Cardiac septum (tissue), 1 donor: ENCODE results near the gene HDHD5. TPM values are rescaled to one million over a fixed set of nuclear protein-coding genes. Genes with fewer than 3 reads are reported as not detected.

Source experiments
- DNase-seq: peaks from one replicate; pipeline ENCODE4 v3.0.0-alpha.2; 2020; ENCODE audit warnings: low spot score
- intact Hi-C: fragments of 100-400 bp; cut with DNase I; formaldehyde crosslinking; loops from one replicate; pipeline ENCODE4 v1.14.0; 2022
- total RNA-seq: library from RNA; stranded (reverse); fragmentation: NEBNext Ultra II Directional; extraction: Animal tissue kit (Norgen Biotek cat#: 25700); gene quantifications from one replicate; pipeline ENCODE4 v1.2.1, GENCODE V29; 2021
- donor health status: DM: no; HTN: no; CAD: no.

HDHD5 gene
- total RNA-seq, 1 donor from 2014 or later, result 39.6 TPM

DNA sequence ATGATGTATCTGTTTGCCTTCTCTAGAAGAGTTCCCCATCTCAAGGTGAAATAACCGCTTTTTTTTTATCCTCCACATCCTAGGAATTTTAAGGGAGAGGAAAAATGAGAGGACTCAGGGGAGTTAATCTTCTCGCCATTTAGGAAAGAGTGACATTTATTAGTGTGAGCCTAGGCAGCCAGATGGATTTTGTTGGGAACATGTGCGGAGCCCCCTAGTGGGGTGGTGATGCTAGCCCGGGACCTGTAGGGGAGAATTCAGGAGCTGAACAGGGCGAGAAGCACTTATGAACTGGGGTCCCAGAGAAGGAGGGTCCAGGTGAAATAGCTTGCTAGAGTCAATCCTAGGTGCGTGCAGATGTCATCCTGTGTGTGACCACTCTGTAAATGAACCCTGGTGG, 63.5 kb downstream of the HDHD5 start:
- intact Hi-C loops, result no loop called here
- peak; percentile 24 for DNase-seq

DNA sequence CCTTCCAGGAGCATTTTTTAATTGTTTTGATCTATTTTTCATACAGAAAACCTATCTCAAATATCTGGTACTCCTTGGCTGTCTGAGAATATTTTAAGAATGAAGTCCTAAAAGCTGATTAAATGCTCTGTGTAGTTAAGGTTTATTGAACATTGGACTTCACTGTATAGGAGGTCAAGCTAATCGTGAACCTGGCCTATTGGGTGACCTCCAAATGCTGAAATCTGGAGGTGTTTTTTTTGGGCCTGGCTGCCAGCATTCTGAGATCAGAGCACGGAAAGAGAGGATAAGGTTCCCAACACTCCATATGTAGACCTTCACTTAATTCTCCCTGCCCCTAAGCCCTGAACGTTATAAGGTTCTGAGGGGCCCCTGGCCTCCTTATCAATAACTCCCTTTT, 66.0 kb downstream of the HDHD5 start:
- intact Hi-C loops, result no loop called here
- DNase-seq, result no peak

DNA sequence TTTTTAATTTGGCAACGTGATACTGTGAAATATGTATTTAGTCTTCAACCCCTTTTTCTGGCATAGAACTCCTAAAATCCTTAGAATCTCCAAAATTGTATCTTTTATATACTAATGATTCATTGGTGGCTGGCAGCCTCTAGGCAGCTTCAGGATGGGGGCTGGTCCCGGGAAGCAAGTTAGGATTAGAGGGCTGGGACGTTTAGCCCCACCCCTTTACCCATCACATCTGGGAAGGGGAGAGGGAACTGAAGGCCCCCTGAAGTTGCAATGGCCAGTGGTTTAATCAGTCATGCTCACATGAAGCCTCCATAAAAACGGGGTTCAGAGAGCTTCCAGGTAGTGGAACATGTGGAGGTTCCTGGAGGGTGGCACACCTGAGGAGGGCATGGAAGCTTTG, 67.2 kb downstream of the HDHD5 start:
- DNase-seq, result no peak
- intact Hi-C loops, result no loop called here

DNA sequence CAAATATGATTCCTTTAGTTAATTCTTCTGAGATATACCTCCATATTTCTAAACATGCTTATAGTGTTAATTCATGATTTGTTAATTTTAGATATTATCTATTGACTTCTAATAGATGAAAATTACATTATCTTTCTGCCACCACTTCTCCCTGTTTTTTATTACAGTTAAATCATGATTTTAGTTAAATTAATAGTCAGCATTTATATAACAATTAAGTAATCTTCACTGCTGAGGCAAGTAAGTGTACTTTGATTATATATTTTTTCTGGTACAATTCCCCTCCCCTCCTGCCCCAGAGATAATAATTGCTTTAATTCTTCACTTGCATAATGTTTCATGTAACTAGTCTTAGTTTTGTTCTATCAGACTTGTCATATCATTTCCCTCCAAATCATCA, 68.5 kb downstream of the HDHD5 start:
- intact Hi-C loops, result no loop called here
- DNase-seq, result no peak

Other genes with a start within 250 kb of the HDHD5 start
- not detected for gene GAB4, start 151.1 kb downstream of the HDHD5 start, total RNA-seq
- gene IL17RA, start 74.3 kb downstream of the HDHD5 start, total RNA-seq, result 6.0 TPM
- 1.0 TPM for gene TMEM121B, start 37.9 kb downstream of the HDHD5 start, total RNA-seq
- 77.0 TPM for gene ADA2, start 60.2 kb upstream of the HDHD5 start, total RNA-seq
- 4.9 TPM for gene CECR2, start 210.2 kb upstream of the HDHD5 start, total RNA-seq